Measurements from ENCODE around the gene ISOC1.

The ISOC1 gene

DNA sequence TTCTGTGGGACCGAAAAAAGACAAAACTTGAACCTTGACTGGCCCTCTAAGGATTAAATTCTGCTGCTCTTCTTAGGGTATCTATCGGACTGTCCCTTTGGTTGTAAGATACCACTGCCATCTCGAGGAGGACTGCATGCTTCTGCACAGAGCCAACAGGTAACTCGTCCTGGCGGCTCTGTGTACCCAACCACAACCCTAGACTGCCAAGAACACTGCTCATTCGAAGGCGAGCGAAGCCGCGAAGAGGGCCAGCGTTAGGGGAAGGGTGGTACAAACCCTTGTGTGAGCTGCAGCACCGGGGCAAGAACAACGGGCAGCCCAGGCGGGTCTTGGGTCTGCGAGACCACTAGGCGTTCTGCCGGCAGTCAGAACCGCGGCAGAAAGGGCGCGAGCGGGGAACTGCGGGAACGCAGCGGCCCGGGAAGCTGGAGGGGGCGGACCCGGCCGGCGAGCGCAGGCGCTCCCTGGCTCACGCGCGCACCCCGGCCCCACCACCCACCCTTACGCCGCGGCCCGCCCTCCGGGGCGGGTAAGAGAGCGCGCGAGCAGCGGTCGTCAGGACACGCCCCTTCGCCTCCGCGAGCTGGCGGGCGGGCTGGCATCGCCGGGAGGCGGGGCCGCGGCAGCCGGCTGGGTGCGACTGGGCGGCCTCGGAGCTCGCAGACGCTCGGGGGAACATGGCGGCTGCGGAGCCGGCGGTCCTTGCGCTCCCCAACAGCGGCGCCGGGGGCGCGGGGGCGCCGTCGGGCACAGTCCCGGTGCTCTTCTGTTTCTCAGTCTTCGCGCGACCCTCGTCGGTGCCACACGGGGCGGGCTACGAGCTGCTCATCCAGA is at the start of gene ISOC1:
Gene ISOC1, plus strand, starts transcription at position 663 of the 837 bp plus-strand sequence. Its CDS starts 18 bp downstream, at position 681.
- in situ Hi-C loops (cut with MboI; ENCODE audit: low sequenced_read_pairs) = no loop called here

DNA sequence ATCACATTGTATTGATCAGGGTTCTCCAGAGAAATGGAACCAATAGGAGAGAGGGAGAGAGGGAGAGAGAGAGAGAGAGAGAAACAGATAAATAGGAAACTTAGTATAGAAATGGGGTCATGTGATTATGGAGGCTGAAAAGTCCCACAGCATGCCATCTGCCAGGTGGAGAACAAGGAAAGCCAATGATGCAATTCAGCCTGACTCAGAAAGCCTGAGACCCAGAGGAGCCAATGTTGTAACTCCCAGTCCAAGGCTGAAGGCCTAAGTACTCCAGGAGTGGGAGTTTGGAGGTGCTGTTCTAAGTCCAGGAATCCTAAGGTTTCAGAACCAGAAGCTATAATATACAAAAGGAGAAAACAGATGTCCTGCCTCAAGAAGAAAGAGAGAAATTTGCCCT is 48.4 kb upstream of the ISOC1 start:
- in situ Hi-C loops (cut with MboI; ENCODE audit: low sequenced_read_pairs) = no loop called here

DNA sequence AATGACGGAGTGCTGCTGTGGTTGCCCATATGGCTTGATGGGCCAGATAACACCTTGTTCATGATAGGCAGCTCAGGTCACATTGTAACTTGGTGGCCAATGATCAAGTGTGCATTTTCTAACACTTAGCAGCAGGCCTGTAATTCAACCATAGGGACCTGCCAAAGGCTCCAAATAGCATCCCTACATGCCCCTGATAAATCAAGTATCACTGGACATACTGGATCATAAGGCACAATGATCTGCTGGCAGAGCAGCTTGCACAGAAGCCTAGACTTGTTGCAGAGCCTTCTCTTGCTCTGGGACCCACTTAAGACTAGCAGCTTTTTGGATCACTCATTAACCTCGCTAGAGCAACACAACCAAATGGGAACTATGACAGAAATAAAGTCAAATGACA is 46.0 kb upstream of the ISOC1 start:
- in situ Hi-C loops (cut with MboI; ENCODE audit: low sequenced_read_pairs) = no loop called here

DNA sequence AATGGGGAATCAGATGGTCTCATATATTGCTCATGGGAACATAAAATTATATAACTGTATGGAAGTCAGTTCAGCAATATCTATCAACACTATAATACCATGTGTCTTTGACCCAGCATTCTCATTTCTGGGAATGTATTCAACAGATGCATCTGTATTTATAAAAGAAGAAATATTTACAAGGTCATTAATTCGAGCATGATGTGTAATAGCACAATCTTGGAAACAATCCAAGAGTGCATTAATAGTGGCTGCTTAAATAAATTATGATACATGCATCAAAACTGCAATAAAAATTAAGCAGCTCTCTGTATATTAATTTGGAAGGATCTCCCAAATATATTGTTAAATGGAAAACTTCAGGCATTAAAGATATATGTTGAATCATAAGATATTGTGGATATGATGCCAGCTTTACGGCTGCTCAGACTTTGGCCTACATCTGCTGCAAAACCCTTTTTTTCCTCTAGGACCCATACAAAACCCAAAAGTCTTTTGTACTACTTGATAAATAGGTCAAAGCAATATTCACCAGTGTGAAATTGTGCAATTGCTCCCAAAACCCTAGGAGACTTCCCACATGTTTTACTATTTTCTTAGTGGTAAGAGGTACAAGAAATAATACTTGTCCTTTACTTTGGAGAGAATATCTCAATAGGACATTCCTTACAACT is 45.3 kb upstream of the ISOC1 start:
- in situ Hi-C loops (cut with MboI; ENCODE audit: low sequenced_read_pairs) = no loop called here

DNA sequence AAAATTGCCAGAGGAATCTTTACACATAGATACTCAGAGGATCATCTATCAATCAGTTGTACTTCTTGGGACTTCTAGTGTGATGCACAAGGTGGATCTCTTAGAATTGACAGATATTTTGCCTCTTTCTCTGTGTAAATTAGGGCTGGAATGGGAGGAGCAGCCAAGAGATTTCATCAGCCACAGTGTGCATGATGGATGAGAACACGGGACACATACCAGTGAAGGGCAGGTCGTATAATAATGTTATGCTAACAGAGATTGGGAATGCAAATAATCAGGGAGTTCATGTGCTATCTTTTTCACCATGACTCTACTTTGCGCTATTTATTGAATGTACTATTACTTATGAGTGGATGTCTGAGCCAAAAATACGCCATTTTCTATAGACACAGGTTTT is 43.3 kb upstream of the ISOC1 start:
- in situ Hi-C loops (cut with MboI; ENCODE audit: low sequenced_read_pairs) = no loop called here

DNA sequence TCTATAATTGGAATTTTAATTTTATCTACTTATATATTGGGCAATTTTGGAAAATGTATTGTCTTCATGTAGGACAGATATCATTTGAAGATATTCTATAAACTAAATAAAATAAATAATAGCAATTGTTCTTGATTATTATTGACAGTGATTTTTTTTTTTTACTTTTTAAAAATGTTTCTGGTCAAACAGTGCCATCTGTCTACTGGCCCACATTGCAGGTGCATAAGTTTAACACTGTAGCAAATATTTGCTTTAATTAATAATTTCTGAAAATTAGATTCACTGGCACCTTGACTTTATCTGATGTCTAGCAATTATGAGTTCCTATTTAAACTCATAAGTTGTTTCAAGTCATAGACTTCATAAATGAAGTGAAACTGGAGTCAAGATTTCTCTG is 41.1 kb upstream of the ISOC1 start:
- in situ Hi-C loops (cut with MboI; ENCODE audit: low sequenced_read_pairs) = no loop called here

DNA sequence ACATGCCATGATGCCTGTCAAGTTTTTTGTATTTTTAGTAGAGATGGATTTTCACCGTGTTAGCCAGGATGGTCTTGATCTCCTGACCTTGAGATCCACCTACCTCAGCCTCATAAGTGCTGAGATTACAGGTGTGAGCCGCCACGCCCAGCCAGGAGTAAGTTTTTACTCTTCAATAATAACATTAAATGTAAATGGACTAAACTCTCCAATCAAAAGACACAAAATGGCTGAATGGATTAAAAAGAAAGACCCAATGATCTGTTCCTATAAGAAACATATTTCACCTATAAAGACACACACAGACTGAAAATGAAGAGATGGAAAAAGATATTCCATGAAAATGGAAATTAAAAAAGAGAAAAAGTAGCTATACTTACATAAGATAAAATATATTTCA is 37.2 kb upstream of the ISOC1 start:
- in situ Hi-C loops (cut with MboI; ENCODE audit: low sequenced_read_pairs) = no loop called here

DNA sequence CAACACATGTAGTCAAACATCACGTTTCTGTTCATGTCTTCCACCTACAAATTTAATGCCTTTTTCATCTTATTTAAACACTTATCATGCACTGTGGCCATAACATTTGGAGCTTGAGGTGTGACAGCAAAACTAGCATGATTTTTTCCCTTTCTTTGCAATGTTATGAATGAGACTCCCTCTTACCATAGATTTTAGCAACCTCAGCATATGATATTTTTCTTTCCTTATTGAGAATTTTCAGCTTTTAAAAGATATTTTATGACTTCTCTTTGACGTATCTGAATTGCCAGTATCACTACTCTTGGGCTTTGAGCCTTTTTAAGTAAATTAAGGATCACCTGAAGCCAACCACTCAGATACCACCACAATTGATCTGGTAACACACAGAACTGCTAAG is 32.7 kb upstream of the ISOC1 start:
- in situ Hi-C loops (cut with MboI; ENCODE audit: low sequenced_read_pairs) = no loop called here

DNA sequence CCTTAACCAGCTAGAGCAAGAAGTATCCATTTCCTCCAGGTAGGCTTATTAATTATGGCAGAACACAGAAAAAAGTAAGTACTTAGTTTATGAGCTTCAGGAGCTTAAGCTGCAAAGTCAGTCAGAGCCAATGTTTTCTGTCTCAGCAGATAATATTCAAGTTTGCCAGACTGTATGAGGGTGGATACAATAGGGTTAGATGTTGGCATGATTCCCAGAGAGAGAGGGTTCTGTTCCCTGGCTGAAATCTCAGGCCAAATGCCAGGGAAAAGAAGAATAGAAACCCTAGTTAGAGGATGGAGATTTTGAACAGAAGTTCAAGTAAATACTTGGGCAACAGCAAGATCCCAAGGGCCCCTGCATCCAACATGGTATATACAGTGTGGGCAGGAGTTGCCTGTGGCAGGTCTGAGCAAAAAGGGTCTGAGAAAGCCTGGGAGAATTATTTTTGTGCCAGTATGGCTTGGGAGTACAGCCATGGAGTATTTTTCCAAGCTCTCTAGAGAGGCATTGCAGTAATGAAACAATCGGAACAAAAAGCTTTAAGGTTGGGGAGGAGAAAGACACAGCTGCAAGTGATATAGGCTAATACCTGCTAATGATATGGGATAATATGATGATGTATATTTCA is 31.0 kb upstream of the ISOC1 start:
- in situ Hi-C loops (cut with MboI; ENCODE audit: low sequenced_read_pairs) = no loop called here

DNA sequence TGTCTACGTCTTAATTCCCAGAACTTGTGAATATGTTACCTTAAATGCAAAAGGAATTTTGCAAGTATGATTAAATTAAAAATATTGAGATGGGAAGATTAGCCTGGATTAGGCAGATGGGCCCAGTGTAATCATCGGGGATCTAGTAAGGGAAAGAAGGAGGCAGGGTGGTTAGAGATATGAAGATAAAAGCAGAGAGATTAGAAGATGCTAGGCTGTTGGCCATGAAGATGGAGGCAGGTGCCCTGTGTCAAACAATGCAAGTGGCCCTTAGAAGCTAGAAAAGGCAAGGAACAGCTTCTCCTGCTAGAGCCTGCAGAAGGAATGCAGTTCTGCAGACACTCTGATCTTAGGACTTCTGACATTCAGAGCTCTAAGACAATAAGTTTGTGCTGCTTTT is 28.8 kb upstream of the ISOC1 start:
- in situ Hi-C loops (cut with MboI; ENCODE audit: low sequenced_read_pairs) = no loop called here

DNA sequence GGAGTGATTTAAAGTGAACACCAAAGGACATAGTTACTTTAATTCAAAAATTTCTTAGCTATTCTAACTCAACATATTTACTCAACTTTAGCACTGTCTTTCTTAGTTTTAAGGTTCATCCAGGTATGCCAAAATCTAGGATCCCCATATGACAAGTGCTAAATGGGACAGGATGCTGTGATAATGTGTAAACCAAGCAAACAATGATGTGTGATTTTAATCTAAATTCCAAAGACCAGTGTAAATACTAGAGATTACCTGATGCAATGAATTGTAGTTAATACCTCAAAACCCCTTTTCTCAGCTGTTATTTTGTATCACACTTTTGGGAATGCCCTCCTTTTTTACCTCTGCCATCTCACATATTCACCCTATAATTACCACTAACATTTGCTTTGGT is 26.8 kb upstream of the ISOC1 start:
- in situ Hi-C loops (cut with MboI; ENCODE audit: low sequenced_read_pairs) = no loop called here

DNA sequence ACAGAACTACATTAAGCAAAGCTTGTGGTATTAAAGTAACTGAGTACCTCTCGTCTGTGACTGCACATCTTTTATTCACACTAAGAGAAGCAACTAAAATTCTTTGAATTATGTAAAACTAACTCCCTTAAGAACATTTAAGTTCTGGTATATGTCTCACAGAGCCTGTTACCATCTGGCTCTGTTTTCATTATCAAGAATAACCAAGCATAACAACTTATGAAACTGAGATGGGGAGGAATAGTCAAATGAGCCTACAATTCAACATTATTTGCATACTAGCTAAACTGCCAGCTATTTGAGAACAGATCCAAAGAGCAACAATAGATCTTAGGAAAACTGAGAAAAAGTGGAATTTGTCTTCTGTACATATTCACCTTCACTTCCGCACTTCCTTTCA is 25.3 kb upstream of the ISOC1 start:
- in situ Hi-C loops (cut with MboI; ENCODE audit: low sequenced_read_pairs) = no loop called here

DNA sequence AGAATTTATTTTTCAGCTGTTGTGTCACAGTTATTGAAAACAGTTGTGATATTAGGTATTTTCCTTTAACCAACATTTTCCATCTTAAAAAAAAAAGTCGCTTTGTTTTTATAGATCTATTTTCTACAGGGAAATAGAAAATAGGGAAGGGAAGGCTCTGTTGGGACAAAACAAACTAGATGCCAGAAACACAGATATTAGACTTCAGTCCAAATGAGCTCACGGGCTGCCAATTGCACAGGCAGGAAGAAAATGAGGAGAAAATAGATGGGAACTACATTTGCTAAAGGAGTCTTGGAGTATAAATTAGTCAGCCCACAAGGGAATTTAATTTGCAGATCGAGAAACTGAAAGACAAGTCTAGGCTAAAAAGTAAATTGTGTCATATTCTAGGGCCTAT is 21.4 kb upstream of the ISOC1 start:
- in situ Hi-C loops (cut with MboI; ENCODE audit: low sequenced_read_pairs) = no loop called here

DNA sequence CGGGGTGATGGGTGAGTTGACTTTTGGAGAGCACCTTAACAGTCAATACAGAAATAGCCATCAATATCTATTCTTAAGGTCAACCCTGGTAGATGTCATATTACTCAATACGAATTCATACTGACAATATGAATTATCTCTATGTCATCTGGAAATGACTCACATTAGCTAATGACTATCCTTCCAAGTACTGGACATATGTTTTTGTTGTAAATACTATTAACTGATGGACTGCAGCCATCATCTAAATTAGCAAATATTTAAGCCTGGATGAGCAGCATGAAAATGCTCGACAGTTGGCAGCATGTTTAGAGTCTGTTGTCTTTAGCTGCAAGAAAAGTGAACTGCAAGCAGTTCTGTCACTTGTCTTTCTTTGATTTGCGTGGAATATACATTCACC is 19.6 kb upstream of the ISOC1 start:
- in situ Hi-C loops (cut with MboI; ENCODE audit: low sequenced_read_pairs) = no loop called here

DNA sequence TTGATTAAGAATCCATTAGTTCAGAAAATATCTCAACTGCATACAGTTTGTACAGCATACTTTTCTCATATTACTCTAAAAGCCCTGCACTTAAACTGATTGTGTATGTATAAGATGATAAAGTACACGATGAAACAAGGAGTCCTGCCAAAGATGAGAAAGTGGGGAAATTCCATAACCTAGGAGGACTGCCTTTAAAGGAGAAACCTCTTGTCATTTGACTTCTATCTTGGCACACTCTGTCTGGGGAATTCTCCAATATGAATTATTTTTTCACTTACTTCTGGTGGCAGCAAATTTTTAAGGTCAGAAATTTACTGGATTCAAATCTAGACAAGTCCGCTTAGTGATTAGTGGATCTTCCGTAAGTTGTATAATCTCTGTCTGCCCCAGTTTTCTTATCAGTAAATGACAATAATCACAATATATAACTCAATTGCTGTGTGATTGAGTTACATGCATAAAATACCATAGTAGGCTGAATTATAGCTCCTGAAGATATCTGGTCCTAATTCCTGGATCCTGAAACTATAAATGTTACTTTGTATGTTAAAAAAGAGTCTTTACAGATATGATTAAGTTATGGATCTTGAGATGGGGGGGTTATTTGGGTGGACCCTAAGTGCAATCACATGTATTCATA is 17.0 kb upstream of the ISOC1 start:
- in situ Hi-C loops (cut with MboI; ENCODE audit: low sequenced_read_pairs) = no loop called here

DNA sequence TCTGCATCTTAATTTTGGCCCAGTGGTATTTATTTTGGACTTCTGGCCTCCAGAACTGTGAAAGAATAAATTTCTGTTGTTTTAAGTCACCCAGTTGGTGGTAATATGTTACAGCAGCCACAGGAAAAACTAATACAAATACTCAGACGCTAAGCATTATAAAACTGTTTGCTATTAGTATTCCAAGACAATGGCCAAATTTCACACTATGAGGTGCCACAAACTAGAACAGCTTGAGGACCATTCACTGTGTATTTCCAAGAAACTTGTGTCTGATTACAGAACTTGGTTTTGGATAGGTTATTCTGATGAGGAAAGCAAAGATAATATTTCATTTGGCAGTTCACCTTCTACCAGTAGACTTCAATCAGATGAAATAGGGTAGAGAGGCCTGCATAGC is 16.3 kb upstream of the ISOC1 start:
- in situ Hi-C loops (cut with MboI; ENCODE audit: low sequenced_read_pairs) = no loop called here

DNA sequence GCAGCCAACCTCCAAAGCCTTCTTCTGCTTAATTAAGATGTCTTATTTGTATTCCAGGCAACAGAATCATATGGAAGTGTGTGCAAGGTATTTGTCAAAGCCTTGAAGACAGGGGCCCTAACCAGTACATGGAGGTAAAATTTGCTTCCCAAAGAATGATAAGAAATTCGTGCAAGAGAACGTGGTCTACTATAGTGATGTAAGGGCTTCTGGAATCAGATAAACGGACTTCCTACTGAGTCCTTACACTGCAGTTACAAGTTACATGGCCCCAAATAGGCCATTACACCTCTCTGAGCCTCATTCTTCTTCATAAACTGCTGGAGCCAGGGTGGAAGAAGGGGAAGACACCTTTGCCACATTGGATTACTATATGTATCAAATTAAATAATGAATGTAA is 15.9 kb upstream of the ISOC1 start:
- in situ Hi-C loops (cut with MboI; ENCODE audit: low sequenced_read_pairs) = no loop called here

DNA sequence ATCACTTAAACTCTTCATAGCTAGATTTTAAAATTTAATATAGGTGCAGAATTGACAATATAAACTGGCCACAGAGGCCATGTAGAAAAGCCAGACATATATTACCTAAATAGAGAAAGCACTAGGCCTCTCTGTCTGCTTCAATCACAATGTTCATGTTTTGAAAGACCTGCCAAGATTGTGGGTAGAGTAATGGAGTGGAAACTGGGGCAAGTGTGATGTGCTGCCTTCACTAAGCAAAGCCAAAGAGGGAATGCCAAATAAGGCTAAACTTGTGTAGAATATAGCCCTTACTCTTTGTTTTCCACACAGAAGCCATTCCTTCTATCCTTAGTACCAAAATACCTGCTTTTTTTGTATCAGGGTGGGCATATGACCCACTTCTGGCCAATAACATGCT is 15.1 kb upstream of the ISOC1 start:
- in situ Hi-C loops (cut with MboI; ENCODE audit: low sequenced_read_pairs) = no loop called here

DNA sequence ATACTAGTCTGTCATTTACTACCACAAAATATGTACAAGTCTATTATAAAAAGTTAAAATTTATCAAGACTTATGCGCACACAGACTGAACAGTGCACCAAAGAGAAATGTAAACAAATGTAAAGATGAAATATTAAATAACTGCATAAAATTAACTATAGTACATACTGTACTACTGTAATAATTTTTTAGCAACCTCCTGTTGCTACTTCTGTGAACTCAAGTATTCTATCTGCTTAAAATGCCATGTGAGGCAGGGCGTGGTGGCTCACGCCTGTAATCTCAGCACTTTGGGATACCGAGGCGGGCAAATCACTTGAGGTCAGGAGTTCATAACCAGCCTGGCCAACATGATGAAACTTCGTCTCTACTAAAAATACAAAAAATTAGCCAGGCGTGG is 13.8 kb upstream of the ISOC1 start:
- in situ Hi-C loops (cut with MboI; ENCODE audit: low sequenced_read_pairs) = no loop called here

DNA sequence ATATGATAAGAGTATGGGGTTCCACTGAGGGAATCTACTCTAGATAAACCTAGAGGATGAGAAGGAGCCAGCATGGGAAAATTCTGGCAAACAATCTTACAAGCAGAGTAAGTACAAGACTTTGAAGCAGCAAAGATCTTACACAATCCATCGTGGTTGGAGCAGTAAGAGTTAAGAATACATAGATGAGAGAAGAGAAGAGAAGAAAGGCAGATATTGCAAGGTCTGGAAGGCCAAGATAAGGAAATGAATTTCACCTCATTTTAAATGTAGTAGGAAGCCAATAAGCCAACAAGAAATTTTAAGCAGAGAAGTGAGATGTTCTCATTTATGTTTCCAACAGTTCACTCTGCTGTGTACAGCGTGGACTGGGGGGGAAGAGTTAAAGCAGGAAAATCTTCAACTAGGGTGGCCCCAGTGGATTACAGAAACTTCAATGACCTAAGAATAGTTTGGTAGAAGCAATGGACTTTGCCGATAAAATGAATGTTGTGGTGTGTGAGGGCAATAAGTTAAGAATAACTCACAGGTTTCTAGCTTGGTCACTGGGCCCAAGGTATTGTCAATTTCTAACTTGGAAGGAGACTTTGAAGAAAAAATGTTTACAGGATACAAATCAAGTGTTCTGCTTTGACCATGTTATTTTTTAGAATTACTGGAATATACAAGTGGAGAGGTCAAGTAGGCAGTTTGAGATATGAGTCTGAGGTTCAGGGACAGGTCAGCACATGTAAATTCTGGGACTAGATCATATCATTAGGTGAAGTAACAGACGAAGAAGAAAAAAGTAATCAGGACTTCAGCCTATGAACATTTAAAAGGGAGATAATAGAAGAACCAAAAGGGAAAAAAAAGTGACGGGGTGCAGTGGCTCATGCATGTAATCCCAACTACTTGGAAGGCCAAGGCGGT is 12.1 kb upstream of the ISOC1 start:
- in situ Hi-C loops (cut with MboI; ENCODE audit: low sequenced_read_pairs) = no loop called here

Data from HL-60/S4 treated with phorbol 12-myristate 13-acetate at 8.2 ng/mL for 4 days and 3 days (cell line).